ENCODE results near the gene CLEC18A.
"Not testable (repeated sequence)": the region's sequence is repeated elsewhere in the genome, so short reads cannot be mapped to it uniquely, and the experiment has no call there.

CLEC18A gene

GRCh38 chr16:69951672-69952031, 518 bp downstream of the CLEC18A start:
- DNase-seq (ENCODE audit: low read depth in 2 of 2) = not testable (repeated sequence)

GRCh38 chr16:69952116-69952515, 982 bp downstream of the CLEC18A start:
- DNase-seq (ENCODE audit: low read depth in 2 of 2) = not testable (repeated sequence)

GRCh38 chr16:69952572-69953355, 1.6 kb downstream of the CLEC18A start:
- not testable (repeated sequence) for DNase-seq (ENCODE audit: low read depth in 2 of 2)

GRCh38 chr16:69954241-69954640, 3.1 kb downstream of the CLEC18A start:
- DNase-seq (ENCODE audit: low read depth in 2 of 2) = not testable (repeated sequence)

GRCh38 chr16:69963312-69963711, 12.2 kb downstream of the CLEC18A start:
- not testable (repeated sequence) for DNase-seq (ENCODE audit: low read depth in 2 of 2)

- DNase-seq (ENCODE audit: low read depth in 2 of 2) = not testable (repeated sequence)
Measured at GRCh38 chr16:69964960-69965660, 14.0 kb downstream of the CLEC18A start.

- DNase-seq (ENCODE audit: low read depth in 2 of 2) = not testable (repeated sequence)
Measured at GRCh38 chr16:69965661-69966054, 14.5 kb downstream of the CLEC18A start.

GRCh38 chr16:69967688-69968087, 16.6 kb downstream of the CLEC18A start:
- not testable (repeated sequence) for DNase-seq (ENCODE audit: low read depth in 2 of 2)

- DNase-seq (ENCODE audit: low read depth in 2 of 2) = not testable (repeated sequence)
Measured at GRCh38 chr16:69968125-69968524, 17.0 kb downstream of the CLEC18A start.

- not testable (repeated sequence) for DNase-seq (ENCODE audit: low read depth in 2 of 2)
Measured at GRCh38 chr16:69969657-69970056, 18.5 kb downstream of the CLEC18A start.

GRCh38 chr16:69972120-69972519, 21.0 kb downstream of the CLEC18A start:
- DNase-seq (ENCODE audit: low read depth in 2 of 2) = not testable (repeated sequence)

- DNase-seq (ENCODE audit: low read depth in 2 of 2) = not testable (repeated sequence)
Measured at GRCh38 chr16:69972935-69973334, 21.8 kb downstream of the CLEC18A start.

GRCh38 chr16:69985196-69985595, 34.1 kb downstream of the CLEC18A start:
- not testable (repeated sequence) for DNase-seq (ENCODE audit: low read depth in 2 of 2)

GRCh38 chr16:69997956-69998355, 46.8 kb downstream of the CLEC18A start:
- DNase-seq (ENCODE audit: low read depth in 2 of 2) = not testable (repeated sequence)

- not testable (repeated sequence) for DNase-seq (ENCODE audit: low read depth in 2 of 2)
Measured at GRCh38 chr16:69999801-70000200, 48.7 kb downstream of the CLEC18A start.

GRCh38 chr16:70003511-70003910, 52.4 kb downstream of the CLEC18A start:
- not testable (repeated sequence) for DNase-seq (ENCODE audit: low read depth in 2 of 2)

GRCh38 chr16:70008604-70009003, 57.5 kb downstream of the CLEC18A start:
- not testable (repeated sequence) for DNase-seq (ENCODE audit: low read depth in 2 of 2)

- not testable (repeated sequence) for DNase-seq (ENCODE audit: low read depth in 2 of 2)
Measured at GRCh38 chr16:70010615-70011014, 59.5 kb downstream of the CLEC18A start.

GRCh38 chr16:70011120-70011519, 60.0 kb downstream of the CLEC18A start:
- not testable (repeated sequence) for DNase-seq (ENCODE audit: low read depth in 2 of 2)

GRCh38 chr16:70012354-70012753, 61.2 kb downstream of the CLEC18A start:
- not testable (repeated sequence) for DNase-seq (ENCODE audit: low read depth in 2 of 2)

GRCh38 chr16:70012951-70013350, 61.8 kb downstream of the CLEC18A start:
- not testable (repeated sequence) for DNase-seq (ENCODE audit: low read depth in 2 of 2)

All from stimulated activated CD4-positive, alpha-beta T cell treated with anti-CD3 and anti-CD28 coated beads, Interleukin-1b, Interleukin-23, amount 100 ng/mL, for 1 hour (primary cell).